GM21447 (cell line): ENCODE data around the gene TK2.

Experiments
- ATAC-seq: cut with Tn5 transposase; IDR thresholded peaks from one replicate; pipeline ENCODE4 v1.9.1; 2021; ENCODE audit not compliant: unreplicated experiment

TK2 gene

DNA sequence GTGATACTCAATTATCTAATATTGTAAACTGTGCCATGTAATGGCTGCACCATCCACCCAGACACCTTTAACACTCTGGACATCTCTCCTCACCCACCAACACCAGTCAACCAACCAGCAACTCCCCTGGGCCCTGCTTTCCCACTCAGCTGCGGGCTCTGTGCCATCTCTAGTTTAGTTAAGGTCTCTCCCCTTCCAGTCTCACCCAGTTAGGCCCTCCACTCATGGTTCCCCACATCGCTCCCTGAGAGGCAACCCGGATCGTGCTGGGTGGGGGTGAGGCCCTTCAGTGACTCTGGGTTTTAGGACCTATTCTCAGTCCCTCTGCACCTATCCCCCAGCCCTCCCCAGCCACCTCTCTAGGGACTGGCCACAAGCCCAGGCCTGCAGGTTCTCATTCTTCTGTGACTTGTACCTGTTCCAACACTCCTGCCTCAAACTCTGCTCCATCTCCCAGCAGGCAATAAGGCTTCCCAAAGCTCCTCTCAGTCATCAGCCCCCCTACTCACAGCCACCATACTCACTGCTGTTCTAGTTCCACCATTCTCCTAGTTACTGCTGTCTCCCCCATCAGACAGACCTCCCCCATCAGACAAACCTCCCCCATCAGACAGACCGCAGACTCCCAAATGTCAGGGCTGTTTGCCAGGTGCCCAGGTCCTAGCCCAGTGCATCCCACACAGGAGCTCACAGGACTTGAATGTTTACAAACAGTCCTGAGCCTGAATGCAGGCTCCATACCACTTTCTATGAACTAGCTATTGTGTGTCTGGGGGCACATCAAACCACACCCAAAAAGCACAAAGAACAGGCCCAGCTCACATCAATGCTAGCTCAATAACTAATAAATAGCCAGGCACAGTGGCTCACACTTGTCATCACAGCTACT is 2.6 kb downstream of the TK2 start:
- no peak for ATAC-seq

DNA sequence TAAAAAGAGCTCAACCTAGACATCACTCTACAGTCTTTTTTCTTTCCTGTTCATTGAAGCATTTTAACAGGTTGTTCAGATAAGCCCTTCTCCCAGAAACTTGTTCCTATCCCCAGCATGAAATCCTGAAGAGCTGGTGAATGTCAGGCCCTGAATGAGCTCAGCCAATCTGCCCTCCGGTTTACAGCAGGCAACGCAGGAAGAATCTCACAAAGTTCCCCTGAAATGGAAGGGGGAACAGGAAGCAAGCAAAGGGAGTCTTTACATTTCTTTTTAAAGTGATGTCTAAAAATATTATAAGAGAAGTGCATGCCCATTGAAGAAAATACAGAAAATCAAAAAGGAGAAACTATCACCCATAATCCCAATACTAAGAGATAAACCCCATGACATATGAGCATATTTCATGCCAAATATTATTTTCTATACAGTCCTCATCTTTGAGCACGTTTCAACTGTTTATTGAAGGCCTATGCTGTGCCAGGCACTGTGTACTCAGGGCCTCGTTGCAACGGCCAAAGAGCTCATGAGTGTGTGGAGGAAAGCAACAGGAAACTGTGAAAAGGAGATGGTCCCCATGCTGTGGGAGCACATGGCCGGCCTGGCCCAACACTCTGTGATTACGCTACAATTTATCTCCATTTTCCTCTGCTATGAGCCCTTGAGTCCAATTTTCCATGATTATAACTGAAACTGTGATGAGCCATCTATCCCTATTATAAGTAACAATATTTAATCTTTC is 5.7 kb downstream of the TK2 start:
- ATAC-seq, result no peak

DNA sequence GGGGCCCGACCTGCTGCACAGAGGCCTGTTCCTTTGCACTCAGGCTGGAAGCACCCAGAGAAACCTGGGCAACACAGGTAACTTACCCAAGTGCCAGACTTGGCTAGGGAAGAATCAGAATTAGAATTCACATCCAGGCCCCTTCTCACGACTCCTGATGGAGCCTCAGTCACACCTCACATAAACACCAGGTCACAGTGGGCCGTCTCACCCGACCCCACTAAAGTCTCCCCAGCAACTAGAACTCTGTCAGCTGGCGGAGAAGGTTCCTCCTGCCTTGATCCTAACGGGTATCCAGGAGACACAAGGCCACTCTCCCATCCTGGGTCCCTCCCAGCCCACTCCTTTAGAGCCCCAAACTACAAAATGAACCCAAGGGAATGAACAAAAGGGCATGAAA is 6.4 kb downstream of the TK2 start:
- no peak for ATAC-seq

DNA sequence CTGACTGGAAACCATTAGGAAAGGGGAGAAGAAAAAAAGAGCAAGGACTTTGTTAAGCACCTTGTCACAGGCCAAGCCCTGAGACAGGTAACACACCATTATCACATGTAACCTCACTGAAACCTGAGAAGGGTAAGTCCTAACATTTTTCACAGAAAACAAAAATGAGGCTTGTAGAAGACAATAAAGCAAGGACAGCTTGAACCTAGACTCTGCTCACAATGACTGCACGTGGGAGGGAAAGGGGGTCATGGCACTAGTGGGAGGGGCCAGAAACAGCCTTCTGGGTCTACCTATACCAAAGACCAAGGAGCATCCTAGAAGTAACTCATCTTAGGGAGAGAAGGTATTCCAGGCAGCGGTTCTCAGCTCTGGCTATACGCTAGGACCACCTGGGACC is 7.5 kb downstream of the TK2 start:
- ATAC-seq, result no peak

DNA sequence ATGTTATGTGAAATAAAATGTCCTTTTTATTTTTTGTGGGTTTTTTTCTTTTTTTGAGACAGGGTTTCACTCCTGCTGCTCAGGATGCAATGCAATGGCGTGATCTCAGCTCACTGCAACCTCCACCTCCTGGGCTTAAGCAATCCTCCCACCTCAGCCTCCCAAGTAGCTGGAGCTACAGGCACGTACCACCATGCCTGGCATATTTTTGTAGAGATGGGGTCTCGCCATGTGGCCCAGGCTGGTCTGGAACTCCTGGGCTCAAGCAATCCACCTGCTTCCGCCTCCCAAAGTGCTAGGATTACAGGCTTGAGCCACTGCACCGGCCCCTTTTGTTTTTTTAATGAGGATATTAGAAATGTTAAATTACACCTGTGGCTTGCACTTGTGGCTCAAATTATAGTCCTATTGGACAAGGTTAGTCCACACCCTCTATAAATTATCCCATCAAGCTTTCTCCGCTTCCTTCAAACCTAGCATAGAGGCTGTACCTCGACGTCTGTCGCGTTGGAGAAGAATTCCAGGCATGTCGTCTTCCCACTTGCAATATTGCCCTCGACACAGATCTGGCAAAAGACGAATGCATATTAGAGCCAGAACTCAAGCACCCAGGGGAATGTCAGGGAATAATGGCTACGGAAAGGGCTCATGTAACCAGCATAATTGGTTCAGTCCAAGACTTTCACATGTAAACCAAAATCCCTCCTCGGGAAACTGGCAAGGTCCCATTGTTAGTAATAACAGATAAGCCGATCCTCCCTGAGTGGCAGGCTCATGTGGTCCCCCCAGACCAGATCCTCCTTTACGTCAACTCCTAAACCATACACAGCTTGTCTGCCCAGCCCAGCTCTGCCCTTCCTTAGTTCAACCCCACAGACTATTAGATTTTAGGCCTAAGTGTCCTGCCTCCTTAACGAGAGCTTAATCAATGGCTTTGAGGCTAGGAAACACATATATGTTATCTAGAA is 8.2 kb downstream of the TK2 start:
- no peak for ATAC-seq

DNA sequence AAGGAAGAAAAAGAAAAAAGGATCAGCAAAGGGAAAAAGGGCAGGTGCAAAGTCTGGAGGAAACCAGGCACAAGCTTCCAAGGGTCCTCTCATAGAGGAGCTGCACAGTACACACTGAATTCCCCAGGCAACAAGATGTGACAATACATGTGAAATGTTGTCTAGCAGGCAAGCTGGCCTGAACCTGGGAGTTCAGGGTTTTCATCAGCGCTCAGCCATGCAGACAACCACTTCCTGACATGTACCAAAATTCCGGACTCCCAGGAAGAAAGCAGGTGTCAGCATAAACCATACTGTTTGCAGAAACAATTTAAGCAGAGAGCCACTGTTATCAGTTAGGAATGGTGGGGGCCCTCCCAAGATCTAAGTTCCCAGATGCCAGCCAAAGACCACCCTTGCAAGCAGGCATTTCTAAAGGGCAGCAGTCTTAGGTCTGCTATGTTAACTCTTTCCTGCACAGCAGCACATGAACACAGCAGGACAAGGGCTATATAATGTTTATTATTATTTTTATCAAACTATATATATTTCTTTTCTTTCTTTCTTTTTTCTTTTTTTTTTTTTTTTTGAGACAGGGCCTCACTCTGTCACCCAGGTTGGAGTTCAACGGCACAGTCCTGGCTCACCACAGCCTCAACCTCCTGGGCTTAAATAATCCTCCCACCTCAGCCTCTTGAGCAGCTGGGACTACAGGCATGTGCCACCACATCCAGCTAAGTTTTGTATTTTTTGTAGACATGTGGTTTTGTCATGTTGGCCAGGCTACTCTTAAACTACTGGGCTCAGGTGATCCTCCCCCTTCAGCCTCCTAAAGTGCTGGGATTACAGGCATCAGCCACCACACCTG is 10.1 kb downstream of the TK2 start:
- ATAC-seq, result peak; percentile 63

DNA sequence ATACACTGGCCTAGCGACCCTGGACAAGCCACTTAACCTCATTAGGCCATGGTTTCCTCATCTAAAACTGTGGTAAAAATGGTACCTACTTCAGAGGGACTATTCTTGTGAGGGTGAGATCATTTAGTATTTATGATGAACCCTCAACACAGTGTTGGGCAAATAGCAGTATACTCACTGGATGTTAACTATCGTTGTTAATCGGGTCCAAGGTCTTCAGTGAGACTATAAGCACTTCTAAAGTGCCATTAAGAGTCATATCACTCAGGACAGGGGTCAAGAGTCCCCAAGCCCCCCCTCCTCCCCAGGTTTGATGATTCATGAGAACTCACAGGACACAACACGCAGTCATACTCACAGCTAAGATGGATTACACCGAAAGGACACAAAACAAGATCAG is 11.0 kb downstream of the TK2 start:
- ATAC-seq, result no peak

DNA sequence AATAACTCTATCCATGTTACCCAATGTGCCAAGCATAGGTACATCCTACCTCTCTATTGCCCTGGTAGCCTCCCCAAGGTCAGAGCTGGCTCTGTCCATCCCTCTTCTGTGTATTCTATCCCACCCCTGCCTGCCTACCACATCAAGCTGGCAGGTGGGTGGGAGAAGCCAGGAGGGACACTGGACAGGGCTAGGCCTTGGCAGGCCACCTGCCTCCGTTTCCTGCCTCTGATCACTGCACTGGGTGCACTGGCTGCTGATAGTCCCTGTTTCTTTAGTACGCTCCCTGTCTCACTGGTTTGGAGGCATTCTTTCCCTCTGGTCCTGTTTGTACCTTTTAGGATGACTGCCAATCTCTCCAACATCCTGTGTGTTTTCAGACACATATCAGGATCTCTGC is 12.7 kb downstream of the TK2 start:
- ATAC-seq, result no peak

DNA sequence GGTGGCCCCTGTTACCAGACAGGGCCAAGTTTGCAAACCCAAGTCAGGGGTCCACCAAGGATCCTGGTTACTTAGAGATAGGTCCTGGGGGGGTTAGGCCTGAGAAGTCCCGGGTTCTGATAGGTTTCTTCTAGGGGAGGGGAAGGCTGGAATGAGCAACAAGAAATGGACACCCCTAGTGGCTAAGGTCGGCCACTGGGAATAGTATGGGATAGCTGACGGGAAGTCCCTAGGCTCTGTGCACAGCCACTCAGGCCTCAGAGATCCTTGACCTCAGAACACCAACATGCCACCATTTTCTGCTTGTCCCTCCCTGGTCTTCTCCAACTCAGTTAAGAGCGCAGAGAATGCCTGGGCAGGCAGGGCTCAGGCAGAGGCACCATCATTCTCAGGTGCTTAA is 13.4 kb downstream of the TK2 start:
- ATAC-seq, result no peak

DNA sequence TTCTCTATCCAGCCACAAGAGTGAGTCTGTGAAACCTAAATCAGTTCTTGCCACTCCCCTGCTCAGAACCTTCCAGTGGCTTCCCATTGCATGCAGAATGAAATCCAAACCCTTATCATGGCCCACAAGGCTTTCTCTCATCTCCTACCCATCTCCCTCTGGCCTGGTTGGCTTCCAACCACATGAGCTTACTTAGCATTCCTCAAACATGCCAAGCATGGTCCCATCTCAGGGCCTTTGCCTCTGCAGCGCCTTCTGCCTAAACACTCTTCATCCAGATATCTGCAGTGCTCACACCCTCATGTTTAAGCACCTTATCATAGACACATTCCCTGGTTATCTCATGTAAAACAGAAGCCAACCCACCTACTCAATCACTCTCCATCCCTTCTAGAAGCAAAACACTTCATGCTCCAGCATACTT is 15.5 kb downstream of the TK2 start:
- no peak for ATAC-seq

DNA sequence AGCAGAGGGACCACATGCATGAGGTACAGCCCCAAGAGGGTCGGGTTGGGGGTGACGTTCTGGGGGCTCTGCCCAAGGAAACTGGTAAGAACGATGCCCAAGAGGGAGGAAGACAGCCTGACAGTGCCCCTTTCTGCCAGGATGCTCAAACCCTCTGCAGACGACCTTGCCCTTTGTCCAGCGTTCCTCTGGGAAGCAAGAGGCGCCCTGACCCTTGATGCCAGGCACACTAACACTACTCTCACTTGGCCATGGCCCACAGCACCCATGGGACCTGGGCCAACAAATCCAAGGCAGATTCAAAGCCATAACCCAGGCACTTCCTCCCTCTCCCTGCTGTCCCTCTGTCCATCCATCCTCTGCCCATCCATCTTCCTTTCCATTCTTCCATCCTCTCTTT is 20.4 kb downstream of the TK2 start:
- no peak for ATAC-seq

DNA sequence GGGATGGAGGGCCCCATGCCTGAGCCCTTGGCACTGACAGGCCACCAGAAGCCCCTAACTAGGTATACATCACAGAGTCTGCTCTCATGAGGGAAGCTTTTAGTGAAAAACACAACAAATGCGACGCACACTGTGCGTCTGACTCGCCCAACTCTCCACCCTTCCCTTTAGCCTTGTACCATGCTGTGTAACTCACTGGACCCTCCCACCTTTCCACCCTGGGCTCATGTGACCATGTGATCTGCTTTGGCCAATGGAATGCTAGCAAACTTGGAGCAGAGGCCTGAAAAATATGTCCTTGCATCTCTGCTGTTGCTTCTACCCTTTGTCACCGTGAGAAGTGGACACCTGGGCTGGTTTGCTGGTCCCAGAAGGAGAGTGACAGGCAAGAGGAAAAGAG is 21.6 kb downstream of the TK2 start:
- ATAC-seq, result no peak

DNA sequence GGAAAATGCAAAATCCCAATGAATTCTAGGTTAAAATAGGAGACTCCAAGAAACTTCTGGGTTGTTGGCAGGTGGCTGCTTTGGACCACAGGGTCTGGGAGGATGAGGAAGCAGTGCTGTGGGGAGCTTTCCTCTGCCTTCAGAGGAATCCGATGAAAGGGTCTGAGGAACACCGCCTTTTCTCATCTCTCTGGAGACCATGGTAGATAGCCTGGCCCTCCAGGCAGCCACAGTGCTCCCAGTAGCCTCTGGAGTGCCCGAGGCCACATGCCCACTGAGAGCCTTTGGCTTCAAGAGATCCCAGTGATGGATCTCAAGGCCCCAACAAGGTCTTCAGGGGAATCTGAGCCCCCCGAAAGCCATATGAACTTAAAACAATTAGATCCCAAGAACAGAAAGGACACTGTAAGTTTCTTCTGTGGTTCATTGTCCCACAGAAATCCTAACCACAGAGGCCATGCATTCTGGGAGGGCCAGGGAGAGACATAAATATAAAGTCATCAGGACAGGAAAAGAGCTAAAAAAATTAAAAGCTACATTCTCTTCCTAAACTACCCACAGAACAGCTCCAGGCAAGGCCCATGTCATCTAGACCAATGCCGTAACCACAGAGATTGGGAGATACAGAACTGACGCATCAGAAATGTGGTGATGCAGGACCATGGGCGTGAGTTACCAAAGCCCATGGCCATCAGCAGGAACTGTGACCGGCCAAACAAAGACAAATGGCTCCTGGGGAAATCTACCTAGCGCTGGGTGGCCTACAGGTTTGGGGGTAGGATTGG is 24.3 kb downstream of the TK2 start:
- ATAC-seq, result no peak

DNA sequence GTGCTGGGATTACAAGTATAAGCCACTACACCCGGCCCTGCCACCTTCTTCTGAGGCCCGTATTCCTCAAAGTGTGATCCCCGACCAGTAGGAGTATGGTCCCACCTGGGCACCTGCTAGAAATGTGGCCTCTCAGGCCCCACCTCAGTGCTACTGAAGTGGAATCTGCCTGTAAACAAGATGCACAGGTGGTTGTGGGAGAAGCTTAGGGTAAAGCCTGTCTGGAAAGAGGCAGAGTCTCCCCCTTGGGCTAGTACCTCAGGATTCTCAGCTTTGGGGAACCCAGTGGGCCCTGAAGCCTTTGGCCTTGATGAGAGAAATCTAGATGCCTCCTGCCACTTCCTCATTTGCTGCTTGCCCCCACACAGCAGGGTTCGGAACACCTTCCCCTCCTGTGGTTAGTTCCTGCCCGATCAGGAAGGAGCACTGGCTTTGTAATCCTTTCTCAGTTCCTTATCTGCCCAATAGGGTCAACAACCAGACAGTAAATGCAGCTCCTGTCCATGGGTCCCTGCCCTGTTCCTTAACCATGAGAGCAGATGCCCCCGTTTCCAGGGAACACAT is 25.2 kb downstream of the TK2 start:
- peak; percentile 68 for ATAC-seq

DNA sequence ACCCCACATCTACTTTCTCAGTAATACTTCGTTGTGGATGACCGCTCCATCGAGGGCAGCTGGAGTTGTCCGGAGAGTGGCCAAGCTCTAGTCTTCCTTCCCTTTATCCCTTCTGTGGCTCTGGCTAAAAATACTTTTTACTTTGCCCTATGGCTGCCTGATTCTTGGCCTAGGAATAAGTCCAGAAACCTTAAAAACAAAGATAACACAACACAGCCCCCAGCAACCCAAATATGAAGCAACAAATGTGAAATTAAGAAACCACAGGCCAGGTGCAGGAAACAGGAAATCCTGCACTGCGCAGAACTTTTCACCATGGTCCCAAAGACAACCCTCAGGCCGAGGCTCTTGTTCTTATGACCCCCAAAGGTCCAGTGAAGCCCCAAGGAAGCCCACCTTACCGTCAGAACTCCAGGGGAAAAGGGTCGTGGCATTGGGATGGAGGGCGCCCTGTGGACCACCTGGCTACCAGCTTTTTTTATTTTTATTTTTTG is 26.0 kb downstream of the TK2 start:
- ATAC-seq, result peak; percentile 40

DNA sequence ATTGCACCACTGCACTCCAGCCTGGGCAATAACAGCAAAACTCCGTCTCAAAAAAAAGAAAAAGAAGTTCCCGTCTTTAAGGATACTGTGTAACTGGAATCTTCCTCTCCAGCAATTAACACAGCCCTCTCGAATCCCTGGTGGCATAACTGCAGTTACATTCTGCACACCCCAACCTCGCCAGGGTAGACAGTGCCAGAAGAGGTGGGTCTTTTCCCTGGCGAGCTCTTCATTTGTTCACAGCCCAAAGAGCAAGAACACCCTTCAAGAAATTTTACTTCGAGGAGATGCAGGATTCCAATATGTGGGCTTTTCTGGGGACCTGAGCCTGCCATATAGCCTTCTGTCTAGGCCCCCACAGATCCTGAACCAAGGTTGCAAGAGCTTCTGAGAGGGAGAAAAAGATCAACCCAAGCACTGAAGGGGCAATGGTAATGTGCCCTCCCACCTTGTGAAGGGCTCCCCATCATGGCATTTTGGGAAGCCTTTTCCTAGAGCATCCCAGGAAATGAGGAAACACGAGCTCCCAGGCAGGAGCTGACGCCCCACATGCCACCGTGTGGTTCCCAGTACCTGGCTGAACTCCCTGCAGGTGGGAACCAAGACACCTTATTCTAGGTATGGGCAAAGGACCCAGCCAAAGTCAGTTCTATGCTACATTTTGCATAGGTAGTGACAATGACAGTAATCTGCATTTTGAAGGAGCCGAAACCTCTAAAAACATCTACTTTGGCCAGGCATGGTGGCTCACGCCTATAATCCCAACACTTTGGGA is 26.9 kb downstream of the TK2 start:
- no peak for ATAC-seq

DNA sequence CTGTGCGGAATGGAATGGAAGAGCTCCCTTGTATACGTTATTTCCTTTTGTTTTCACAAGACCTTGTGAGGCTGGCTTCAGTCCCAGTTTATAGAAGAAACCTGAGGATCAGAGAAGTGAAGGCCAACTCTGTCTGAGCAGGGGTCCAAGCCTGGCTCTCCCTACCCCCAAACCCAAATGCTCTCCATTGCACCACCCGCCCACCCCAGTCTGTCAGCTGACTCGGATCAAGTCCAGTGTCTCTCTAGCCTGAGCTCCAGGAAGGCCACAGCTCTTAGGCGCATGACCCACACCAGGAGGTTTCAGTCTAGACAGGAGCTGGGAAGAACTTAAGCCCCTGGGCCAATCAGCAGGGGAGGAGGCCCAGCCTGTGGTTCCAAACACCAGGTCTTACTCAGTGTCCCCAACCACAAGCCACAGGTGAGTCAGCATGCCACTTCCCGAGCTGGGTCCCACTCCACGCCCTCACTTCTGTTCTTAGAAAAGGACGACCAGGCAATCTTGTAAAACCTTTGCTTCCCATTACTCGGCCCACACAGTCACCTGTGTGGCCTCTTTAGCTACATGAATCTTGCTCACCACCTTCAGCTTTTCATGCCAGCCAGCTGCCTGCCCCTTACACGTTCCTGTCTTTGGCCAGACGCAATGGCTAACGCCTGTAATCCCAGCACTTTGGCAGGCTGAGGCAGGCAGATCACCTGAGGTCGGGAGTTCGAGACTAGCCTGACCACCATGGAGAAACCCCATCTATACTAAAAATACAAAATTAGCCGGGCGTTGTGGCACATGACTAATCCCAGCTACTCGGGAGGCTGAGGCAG is 27.8 kb downstream of the TK2 start:
- ATAC-seq, result peak; percentile 63
